ENCODE measurements around the gene NEURL1. TPM values are rescaled to one million over a fixed set of nuclear protein-coding genes. Genes with fewer than 3 reads are reported as not detected.

Gene NEURL1
- total and polyA plus RNA-seq, 12 donors: 0.18 to 12.5 (median 2.3) TPM; not detected in 3

GRCh38 chr10:103592186-103593021 is 98.9 kb downstream of the NEURL1 start:
- Histone ChIP-seq H3K27ac (no peak overlapping the region), H3K27me3 (no peaks in the 10 kb centered on the region), H3K4me1 (replicated peaks in 1 of 2) (no peaks in the 10 kb centered on the region), H3K4me3 (no peak overlapping the region), H3K36me3 (replicated peaks in 1 of 2) (no peaks in the 10 kb centered on the region), H3K9me3 (replicated peaks in 1 of 3) (no peaks in the 10 kb centered on the region)
- intact Hi-C loops (cut with DNase I): no loop called here
- peak in 5 of 7 donors; percentile 30 to 69 (median 42) for DNase-seq
- TF ChIP-seq POLR2A (IDR thresholded peaks at IDR 0.05): no peak
- TF ChIP-seq, protein P1, sequence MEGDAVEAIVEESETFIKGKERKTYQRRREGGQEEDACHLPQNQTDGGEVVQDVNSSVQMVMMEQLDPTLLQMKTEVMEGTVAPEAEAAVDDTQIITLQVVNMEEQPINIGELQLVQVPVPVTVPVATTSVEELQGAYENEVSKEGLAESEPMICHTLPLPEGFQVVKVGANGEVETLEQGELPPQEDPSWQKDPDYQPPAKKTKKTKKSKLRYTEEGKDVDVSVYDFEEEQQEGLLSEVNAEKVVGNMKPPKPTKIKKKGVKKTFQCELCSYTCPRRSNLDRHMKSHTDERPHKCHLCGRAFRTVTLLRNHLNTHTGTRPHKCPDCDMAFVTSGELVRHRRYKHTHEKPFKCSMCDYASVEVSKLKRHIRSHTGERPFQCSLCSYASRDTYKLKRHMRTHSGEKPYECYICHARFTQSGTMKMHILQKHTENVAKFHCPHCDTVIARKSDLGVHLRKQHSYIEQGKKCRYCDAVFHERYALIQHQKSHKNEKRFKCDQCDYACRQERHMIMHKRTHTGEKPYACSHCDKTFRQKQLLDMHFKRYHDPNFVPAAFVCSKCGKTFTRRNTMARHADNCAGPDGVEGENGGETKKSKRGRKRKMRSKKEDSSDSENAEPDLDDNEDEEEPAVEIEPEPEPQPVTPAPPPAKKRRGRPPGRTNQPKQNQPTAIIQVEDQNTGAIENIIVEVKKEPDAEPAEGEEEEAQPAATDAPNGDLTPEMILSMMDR (IDR thresholded peaks at IDR 0.05): peak; percentile 19 to 47 (median 38)
- 78 to 83% (median 81%) methylated on average over 8 to 15 of the region's 15 CpGs for WGBS, 4 donors

DNA sequence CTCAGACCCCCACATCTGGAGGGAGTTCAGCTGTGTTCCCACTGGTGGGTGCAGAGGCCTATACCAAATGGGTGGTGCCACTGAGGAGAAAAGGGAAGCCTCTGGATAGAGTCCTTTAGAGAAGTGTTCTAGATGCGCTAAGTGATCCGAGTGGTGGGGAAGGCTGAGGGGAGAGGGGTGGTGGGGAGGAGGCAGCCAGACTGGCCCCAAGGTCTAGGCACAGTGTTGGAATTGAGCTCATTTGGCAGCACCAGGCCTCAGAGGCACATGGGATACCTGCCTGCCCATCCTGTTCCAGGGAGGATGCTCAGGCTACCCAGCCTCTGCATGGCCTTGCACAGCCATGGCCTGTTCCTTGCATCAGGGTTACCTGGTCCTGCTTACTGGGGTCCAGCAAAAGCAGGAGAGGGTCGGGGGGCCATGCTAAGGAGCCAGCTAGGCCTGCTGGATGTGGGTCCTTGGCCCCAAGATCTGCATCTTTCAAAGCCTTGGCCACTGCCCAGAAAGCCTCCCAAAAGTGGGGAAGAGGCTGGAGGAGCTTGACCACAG is 99.6 kb downstream of the NEURL1 start:
- H3K27ac ChIP-seq: no peak overlapping the region
- intact Hi-C loops (cut with DNase I): no loop called here
- H3K4me3 ChIP-seq: no peak overlapping the region
- H3K9me3 ChIP-seq (replicated peaks in 1 of 3): no peaks in the 10 kb centered on the region
- DNase-seq: no peak
- no peak for TF ChIP-seq POLR2A (IDR thresholded peaks at IDR 0.05)
- TF ChIP-seq, protein P1 (IDR thresholded peaks at IDR 0.05): peak in 1 of 6 experiments; percentile 1
- no peaks in the 10 kb centered on the region for H3K4me1 ChIP-seq (replicated peaks in 1 of 2)
- no peaks in the 10 kb centered on the region for H3K36me3 ChIP-seq (replicated peaks in 1 of 2)
- H3K27me3 ChIP-seq: no peaks in the 10 kb centered on the region
- WGBS, 4 donors: 67 to 82% (median 75%) methylated on average over 3 of the region's 3 CpGs

DNA sequence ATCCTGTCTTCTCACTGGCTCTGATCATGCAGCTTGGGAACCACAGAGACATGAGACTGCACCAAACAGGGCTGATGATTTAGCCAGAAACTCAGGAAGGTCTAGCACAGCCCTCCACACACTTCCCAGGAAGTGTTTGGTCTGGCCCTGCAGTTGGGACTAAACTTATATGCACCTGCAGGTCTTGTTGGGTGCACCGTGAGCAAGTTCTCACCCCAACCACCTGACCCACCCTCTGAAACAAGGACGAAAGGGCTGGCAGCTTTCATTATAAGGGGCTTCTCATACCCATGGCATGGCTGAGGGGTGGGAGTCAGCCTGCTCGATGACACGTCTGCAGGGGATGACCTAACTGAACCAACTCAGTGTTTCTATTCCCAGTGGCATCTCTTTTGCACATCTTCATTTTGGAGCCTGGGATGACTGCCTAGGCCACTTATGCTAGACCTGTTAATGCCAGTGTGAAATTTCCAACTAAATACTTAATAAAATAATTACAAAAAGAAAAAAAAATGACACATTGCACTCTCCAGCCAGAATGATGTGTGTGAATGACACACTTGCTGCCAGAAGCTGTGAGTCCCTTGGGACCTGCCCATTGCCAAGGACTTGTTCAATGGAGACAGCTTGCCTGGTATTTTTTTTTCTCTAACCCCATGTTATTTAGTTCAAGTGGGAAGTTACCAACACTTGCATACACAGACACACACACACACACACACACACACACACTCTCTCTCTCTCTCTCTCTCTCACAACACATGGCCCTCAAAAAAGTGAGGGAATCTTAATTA is 102.6 kb downstream of the NEURL1 start:
- Histone ChIP-seq H3K36me3 (replicated peaks in 1 of 2) (peaks cover 0 to under 1% of the 10 kb centered on the region in 2 donors), H3K27ac (no peak overlapping the region), H3K27me3 (no peaks in the 10 kb centered on the region), H3K4me1 (replicated peaks in 1 of 2) (no peaks in the 10 kb centered on the region), H3K4me3 (no peak overlapping the region), H3K9me3 (replicated peaks in 1 of 3) (no peaks in the 10 kb centered on the region)
- WGBS, 4 donors: 83 to 100% (median 86%) methylated on average over 2 to 4 of the region's 4 CpGs
- TF ChIP-seq POLR2A (IDR thresholded peaks at IDR 0.05): no peak
- TF ChIP-seq, protein P1 (IDR thresholded peaks at IDR 0.05): no peak
- no peak for DNase-seq
- intact Hi-C loops (cut with DNase I): loop anchor here in 1 of 2 donors (5.0 kb wide), 1 partner anchor 91 kb away; no protein-coding TSS in a partner anchor

- DNase-seq: no peak
- intact Hi-C loops (cut with DNase I): loop anchor here in 1 of 2 donors (5.0 kb wide), 1 partner anchor 90 kb away; no protein-coding TSS in a partner anchor
- H3K27ac ChIP-seq: no peak overlapping the region
- 84 to 100% (median 90%) methylated on average over 6 of the region's 6 CpGs for WGBS, 4 donors
- peaks cover 0 to 6% of the 10 kb centered on the region in 2 donors for H3K36me3 ChIP-seq (replicated peaks in 1 of 2)
- no peak for TF ChIP-seq POLR2A (IDR thresholded peaks at IDR 0.05)
- TF ChIP-seq, protein P1 (IDR thresholded peaks at IDR 0.05): no peak
- no peaks in the 10 kb centered on the region for H3K9me3 ChIP-seq (replicated peaks in 1 of 3)
- no peak overlapping the region for H3K4me3 ChIP-seq
- no peaks in the 10 kb centered on the region for H3K4me1 ChIP-seq (replicated peaks in 1 of 2)
- no peaks in the 10 kb centered on the region for H3K27me3 ChIP-seq
These were observed 103.5 kb downstream of the NEURL1 start for GRCh38 chr10:103597003-103597402.
